ENCODE data around the gene SLC7A1. TPM values are rescaled to one million over a fixed set of nuclear protein-coding genes. Genes with fewer than 3 reads are reported as not detected.

SLC7A1 gene
- total RNA-seq, 1 donor from 2014 or later: 42.4 TPM

GRCh38 chr13:29597246-29597645, 1.8 kb upstream of the SLC7A1 start:
- no peaks in the 10 kb centered on the region for H3K27me3 ChIP-seq (ENCODE audit: control insufficient read depth, insufficient read depth, low read length)
- DNase-seq (ENCODE audit: low read depth) (no peak), FAIRE-seq (no peak)
- no peak overlapping the region for H3K4me3 ChIP-seq (ENCODE audit: low read depth, low read length)
- peaks cover 3% of the 10 kb centered on the region for H3K36me3 ChIP-seq (ENCODE audit: control insufficient read depth, insufficient read depth, low read length)
- TF ChIP-seq, protein P1, sequence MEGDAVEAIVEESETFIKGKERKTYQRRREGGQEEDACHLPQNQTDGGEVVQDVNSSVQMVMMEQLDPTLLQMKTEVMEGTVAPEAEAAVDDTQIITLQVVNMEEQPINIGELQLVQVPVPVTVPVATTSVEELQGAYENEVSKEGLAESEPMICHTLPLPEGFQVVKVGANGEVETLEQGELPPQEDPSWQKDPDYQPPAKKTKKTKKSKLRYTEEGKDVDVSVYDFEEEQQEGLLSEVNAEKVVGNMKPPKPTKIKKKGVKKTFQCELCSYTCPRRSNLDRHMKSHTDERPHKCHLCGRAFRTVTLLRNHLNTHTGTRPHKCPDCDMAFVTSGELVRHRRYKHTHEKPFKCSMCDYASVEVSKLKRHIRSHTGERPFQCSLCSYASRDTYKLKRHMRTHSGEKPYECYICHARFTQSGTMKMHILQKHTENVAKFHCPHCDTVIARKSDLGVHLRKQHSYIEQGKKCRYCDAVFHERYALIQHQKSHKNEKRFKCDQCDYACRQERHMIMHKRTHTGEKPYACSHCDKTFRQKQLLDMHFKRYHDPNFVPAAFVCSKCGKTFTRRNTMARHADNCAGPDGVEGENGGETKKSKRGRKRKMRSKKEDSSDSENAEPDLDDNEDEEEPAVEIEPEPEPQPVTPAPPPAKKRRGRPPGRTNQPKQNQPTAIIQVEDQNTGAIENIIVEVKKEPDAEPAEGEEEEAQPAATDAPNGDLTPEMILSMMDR (IDR thresholded peaks at IDR 0.05; ENCODE audit: insufficient read depth, low read length, severe bottlenecking): no peak

GRCh38 chr13:29596064-29596418, 553 bp upstream of the SLC7A1 start:
- H3K36me3 ChIP-seq (ENCODE audit: control insufficient read depth, insufficient read depth, low read length): peaks cover 7% of the 10 kb centered on the region
- peak overlapping the region; percentile 89 for H3K4me3 ChIP-seq (ENCODE audit: low read depth, low read length)
- no peaks in the 10 kb centered on the region for H3K27me3 ChIP-seq (ENCODE audit: control insufficient read depth, insufficient read depth, low read length)
- TF ChIP-seq, protein P1 (IDR thresholded peaks at IDR 0.05; ENCODE audit: insufficient read depth, low read length, severe bottlenecking): no peak
- no peak for DNase-seq (ENCODE audit: low read depth)
- no peak for FAIRE-seq

- H3K36me3 ChIP-seq (ENCODE audit: control insufficient read depth, insufficient read depth, low read length): peaks cover 7% of the 10 kb centered on the region
- no peaks in the 10 kb centered on the region for H3K27me3 ChIP-seq (ENCODE audit: control insufficient read depth, insufficient read depth, low read length)
- FAIRE-seq (no peak), DNase-seq (ENCODE audit: low read depth) (no peak)
- H3K4me3 ChIP-seq (ENCODE audit: low read depth, low read length): peak overlapping the region; percentile 89
- TF ChIP-seq, protein P1 (IDR thresholded peaks at IDR 0.05; ENCODE audit: insufficient read depth, low read length, severe bottlenecking): no peak
Measured at GRCh38 chr13:29594710-29595379, 643 bp downstream of the SLC7A1 start.

GRCh38 chr13:29594303-29594709, 1.2 kb downstream of the SLC7A1 start:
- no peak for FAIRE-seq
- DNase-seq (ENCODE audit: low read depth): peak; percentile 94
- H3K4me3 ChIP-seq (ENCODE audit: low read depth, low read length): peak overlapping the region; percentile 89

DNA sequence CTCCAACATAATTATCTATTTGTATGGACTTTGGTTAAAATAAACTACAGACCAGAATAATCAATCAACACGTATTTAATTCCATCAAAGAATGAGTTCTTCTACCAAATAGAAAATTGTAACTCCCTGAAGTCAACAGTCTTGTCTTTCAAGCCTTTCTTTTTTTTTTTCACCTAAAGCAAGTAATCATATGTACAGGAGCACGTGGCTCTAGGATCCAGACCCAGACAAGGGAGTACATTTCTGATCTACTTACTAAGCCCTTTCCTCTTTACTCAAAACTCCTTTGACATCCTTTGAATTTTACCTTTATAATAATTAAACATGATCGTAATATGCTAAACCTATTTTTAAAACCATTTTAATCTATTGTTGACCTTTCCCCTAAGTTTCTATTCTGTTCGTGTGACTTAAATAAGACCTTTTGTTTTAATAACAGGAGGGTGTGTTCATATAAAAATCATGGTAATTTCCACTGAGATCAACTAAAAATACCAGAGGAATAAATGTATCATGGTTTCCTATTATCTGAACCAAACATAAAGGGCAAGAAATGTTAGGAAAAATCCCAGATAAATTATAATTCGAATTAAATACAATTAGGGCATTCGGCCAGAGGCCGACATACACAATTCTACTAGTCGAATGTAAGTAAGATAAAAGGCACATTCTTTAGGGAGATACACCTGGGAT, 1.7 kb downstream of the SLC7A1 start:
- FAIRE-seq: no peak
- H3K4me3 ChIP-seq (ENCODE audit: low read depth, low read length): peak overlapping the region; percentile 89
- no peak for DNase-seq (ENCODE audit: low read depth)

More at GRCh38 chr13:29594303-29594709, 1.2 kb downstream of the SLC7A1 start:
- Histone ChIP-seq H3K27me3 (ENCODE audit: control insufficient read depth, insufficient read depth, low read length) (no peaks in the 10 kb centered on the region), H3K36me3 (ENCODE audit: control insufficient read depth, insufficient read depth, low read length) (peaks cover 7% of the 10 kb centered on the region)
- TF ChIP-seq, protein P1 (IDR thresholded peaks at IDR 0.05; ENCODE audit: insufficient read depth, low read length, severe bottlenecking): no peak

More for the DNA sequence above, 1.7 kb downstream of the SLC7A1 start:
- TF ChIP-seq, protein P1 (IDR thresholded peaks at IDR 0.05; ENCODE audit: insufficient read depth, low read length, severe bottlenecking): no peak
- H3K36me3 ChIP-seq (ENCODE audit: control insufficient read depth, insufficient read depth, low read length): peaks cover 10% of the 10 kb centered on the region
- H3K27me3 ChIP-seq (ENCODE audit: control insufficient read depth, insufficient read depth, low read length): no peaks in the 10 kb centered on the region
